ENCODE results near the gene GPR160. TPM values are rescaled to one million over a fixed set of nuclear protein-coding genes. Genes with fewer than 3 reads are reported as not detected.

GPR160 gene
- total RNA-seq, 1 donor from 2014 or later: 22.3 TPM

- Histone ChIP-seq H3K27me3 (no peaks in the 10 kb centered on the region), H3K9me3 (no peaks in the 10 kb centered on the region), H3K27ac (peak overlapping the region; percentile 68), H3K4me1 (peaks cover 8% of the 10 kb centered on the region), H3K4me3 (no peak overlapping the region), H3K36me3 (no peaks in the 10 kb centered on the region)
- ATAC-seq: peak; percentile 54
- no peak for TF ChIP-seq CTCF (IDR thresholded peaks at IDR 0.05)
- intact Hi-C loops (cut with DNase I): no loop called here
- no peak for DNase-seq
Measured at GRCh38 chr3:170044795-170045244, 7.0 kb downstream of the GPR160 start.

- no peaks in the 10 kb centered on the region for H3K9me3 ChIP-seq
- H3K36me3 ChIP-seq: no peaks in the 10 kb centered on the region
- no peak for ATAC-seq
- no peak for DNase-seq
- intact Hi-C loops (cut with DNase I): no loop called here
- no peak for TF ChIP-seq CTCF (IDR thresholded peaks at IDR 0.05)
- H3K27ac ChIP-seq: no peak overlapping the region
- peaks cover 8% of the 10 kb centered on the region for H3K4me1 ChIP-seq
- H3K4me3 ChIP-seq: no peak overlapping the region
- H3K27me3 ChIP-seq: no peaks in the 10 kb centered on the region
Measured at GRCh38 chr3:170046269-170047132, 8.7 kb downstream of the GPR160 start.

GRCh38 chr3:170047133-170047404 is 9.3 kb downstream of the GPR160 start:
- no peak for TF ChIP-seq CTCF (IDR thresholded peaks at IDR 0.05)
- peaks cover 8% of the 10 kb centered on the region for H3K4me1 ChIP-seq
- intact Hi-C loops (cut with DNase I): no loop called here
- no peak overlapping the region for H3K4me3 ChIP-seq
- no peak overlapping the region for H3K27ac ChIP-seq
- ATAC-seq (no peak), DNase-seq (no peak)
- no peaks in the 10 kb centered on the region for H3K36me3 ChIP-seq
- H3K9me3 ChIP-seq: no peaks in the 10 kb centered on the region
- no peaks in the 10 kb centered on the region for H3K27me3 ChIP-seq

GRCh38 chr3:170049146-170050000 is 11.6 kb downstream of the GPR160 start:
- Histone ChIP-seq H3K9me3 (no peaks in the 10 kb centered on the region), H3K27ac (peak overlapping the region; percentile 63), H3K4me3 (no peak overlapping the region), H3K4me1 (peaks cover 8% of the 10 kb centered on the region), H3K36me3 (no peaks in the 10 kb centered on the region), H3K27me3 (no peaks in the 10 kb centered on the region)
- intact Hi-C loops (cut with DNase I): no loop called here
- ATAC-seq (peak; percentile 76), DNase-seq (no peak)
- TF ChIP-seq CTCF (IDR thresholded peaks at IDR 0.05): no peak

- intact Hi-C loops (cut with DNase I): no loop called here
- Histone ChIP-seq H3K27me3 (no peaks in the 10 kb centered on the region), H3K36me3 (no peaks in the 10 kb centered on the region), H3K4me1 (peaks cover 6% of the 10 kb centered on the region), H3K27ac (no peak overlapping the region), H3K4me3 (no peak overlapping the region), H3K9me3 (no peaks in the 10 kb centered on the region)
- no peak for TF ChIP-seq CTCF (IDR thresholded peaks at IDR 0.05)
- ATAC-seq (no peak), DNase-seq (no peak)
Measured at GRCh38 chr3:170050753-170051152, 13.0 kb downstream of the GPR160 start.
